GM19468 (cell line): ENCODE measurements around the gene RAPGEF1.

ENCODE experiments used
- ATAC-seq: cut with Tn5 transposase; IDR thresholded peaks from one replicate; pipeline ENCODE4 v1.9.1; 2021; ENCODE audit warnings: mild to moderate bottlenecking, moderate library complexity, moderate number of reproducible peaks; ENCODE audit not compliant: unreplicated experiment; ENCODE audit errors: extremely low read depth

Gene RAPGEF1

DNA sequence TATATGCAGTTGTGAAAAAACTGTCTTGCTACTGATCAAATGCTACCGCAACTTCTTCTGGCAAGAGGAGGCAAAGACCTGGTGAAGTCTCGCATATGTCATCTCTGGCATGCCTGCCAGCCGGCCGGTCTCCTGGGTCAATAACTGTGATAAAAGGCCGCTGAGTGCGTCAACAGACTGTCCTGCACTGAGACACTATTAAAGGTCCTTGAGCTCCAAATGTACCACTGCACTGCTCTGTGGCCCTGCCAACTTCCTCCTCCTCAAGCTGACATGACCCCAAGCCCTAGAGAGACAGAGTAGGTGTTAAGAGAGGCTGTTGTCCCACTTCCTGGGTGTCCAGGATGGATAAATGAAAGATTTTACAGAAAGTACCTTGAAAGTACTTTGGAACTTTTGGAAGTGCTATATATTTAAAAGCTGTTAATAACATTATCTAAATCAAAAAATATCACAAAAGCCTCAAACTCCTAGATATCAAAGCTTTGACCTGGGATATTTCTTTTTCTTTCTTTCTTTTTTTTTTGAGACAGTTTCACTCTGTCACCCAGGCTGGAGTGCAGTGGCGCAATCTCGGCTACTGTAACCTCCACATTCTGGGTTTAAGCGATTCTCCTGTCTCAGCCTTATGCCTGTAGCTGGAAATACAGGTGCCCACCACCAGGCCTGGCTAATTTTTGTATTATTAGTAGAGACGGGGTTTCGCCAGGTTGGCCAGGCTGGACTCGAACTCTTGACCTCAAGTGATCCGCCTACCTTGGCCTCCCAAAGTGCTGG lies 31.5 kb downstream of the RAPGEF1 start:
- no peak for ATAC-seq

DNA sequence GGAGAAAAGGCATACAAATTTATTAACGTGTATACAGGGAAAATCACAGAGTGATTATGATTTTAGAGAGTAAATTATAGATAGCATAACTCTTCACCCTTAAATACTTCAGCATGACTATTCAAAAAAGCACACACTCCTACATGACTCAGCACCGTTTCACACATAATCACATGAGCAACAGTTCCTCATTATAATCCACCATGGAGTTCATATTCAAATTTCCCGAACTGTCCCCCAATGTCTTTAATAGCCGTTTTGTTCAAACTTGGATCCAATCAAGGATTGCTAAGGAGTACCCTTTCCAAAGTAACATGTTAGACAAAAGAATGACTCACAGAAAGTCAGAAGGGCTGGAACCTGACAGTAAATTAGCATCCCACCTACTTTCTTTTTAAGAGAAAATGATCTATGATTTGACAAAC lies 32.1 kb downstream of the RAPGEF1 start:
- ATAC-seq, result no peak

DNA sequence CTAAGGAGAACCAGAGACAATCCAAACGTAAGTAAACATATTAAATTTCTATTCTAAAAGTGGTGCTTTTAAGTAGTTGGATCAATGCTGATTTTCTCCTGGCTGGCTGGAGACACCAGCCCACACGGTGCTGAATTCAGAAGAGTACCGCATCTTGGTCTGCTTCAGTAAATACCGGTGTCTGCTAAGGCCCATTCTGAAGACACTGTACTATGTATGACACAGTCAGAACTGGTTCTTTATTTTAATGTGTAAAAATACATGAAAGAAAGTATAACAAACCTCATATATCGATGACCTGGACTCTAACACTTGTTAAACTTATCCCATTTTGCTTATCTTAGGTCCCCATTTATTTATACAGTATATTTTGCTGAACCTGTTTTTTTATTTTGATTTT lies 32.8 kb downstream of the RAPGEF1 start:
- no peak for ATAC-seq

DNA sequence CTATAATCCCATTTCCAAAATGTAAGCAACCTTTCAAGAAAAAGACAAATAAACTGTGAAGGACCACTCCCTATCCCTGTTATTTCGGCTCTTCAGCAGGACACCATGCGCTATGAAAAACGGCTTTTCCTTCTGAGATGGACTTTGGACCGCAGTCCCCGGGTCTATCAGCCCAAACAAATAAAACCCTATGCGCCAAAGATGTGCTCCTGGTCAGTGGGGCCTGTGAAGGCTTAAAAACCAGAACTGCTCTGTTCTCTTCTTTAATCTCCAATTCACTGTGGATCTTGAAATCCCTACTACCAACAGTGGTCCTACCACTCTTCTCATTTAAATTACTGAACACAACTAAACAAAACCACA lies 33.3 kb downstream of the RAPGEF1 start:
- ATAC-seq, result no peak

DNA sequence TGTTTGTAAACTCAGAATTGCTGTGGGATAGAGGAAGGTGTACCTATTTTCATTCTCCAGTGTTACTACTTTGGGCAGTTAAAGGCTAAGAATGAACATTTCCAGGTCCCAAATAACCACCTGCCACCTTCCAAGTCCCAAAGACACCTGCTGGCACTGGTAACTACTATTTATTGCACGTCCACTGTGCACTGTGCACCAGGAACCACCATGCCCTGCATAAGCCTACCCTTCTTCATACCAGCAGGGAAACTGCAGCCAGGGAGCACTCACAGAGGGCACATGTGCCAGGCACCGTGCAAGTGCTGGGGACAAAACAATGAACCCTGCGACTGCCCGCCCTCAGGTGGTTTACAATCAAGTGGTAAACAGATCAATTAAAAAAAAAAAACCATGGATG lies 34.9 kb downstream of the RAPGEF1 start:
- ATAC-seq, result no peak

DNA sequence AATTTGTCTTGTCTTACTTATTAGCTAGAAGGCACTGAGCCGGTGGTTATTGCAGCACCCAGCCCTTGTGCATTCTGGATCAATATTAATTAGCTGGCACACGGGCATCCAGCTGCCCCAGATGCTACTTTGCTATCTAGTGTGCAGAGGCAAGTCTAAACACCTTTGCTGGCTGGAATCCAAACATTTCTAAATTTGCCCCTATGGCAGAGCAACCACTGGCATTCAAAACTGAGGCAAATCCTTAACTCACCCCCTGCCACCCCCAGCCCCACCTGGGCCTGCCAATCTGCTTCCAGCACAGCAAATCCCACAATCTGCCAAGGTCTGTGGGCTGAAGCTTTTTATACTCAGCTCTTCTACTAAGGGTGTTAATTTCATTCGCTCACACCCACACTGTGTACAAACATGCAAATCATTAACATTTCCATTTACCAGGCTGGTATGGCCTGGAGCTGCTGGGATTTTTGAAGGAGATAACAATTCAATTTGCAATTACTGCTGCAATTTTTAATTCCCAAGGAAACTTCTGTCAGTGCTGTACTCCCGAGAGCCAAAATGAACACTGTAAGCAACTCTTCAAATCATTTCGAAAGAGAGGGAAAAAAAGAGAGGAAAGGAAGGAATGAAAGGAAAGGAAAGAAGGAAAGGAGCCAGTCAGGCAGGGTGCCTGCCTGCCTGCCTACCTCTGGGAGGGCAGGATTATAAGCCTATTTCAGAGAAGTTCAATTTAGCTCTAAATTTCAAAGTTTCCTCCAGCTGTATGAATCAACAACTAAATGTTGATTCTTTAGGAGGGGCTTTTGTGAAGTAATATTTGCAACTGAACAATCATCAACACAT lies 35.5 kb downstream of the RAPGEF1 start:
- no peak for ATAC-seq

DNA sequence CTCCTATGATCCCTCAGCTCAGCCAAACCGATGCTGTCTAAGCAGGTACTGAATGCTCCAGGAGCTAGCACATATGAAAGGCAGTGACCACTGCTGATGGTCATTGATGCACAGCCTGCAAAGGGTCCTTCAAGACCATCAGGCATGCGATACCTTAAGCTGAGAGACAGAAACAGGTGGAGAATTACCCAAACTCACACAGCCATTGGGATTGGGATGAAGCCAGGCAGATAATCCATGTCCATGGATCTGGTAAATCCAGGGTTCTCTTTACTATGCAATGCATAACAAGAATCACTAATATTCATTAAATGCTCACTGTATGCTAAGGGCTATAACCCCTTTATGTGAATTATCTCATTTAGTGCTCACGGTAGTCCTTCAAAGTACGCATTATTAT lies 36.2 kb downstream of the RAPGEF1 start:
- no peak for ATAC-seq

GRCh38 chr9:131702911-131703310 lies 37.0 kb downstream of the RAPGEF1 start:
- ATAC-seq, result no peak

- ATAC-seq, result no peak
These were observed 38.0 kb downstream of the RAPGEF1 start for GRCh38 chr9:131701789-131702337.

DNA sequence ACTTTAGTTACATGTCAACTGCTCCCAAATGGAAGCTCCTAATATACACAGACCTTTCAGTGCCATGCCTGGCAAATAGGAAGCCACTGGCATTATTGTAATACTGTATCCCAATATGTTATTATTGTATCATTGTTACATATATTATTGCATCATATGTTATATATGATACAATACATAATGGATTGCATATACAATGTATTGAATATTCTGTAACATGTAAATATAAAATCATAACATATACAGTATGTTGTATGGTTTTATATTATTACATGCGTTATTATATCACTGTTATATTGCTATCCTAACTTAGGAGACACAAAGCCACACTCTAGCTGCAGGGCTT lies 38.5 kb downstream of the RAPGEF1 start:
- ATAC-seq, result no peak

GRCh38 chr9:131700765-131701435 lies 39.0 kb downstream of the RAPGEF1 start:
- ATAC-seq, result no peak

DNA sequence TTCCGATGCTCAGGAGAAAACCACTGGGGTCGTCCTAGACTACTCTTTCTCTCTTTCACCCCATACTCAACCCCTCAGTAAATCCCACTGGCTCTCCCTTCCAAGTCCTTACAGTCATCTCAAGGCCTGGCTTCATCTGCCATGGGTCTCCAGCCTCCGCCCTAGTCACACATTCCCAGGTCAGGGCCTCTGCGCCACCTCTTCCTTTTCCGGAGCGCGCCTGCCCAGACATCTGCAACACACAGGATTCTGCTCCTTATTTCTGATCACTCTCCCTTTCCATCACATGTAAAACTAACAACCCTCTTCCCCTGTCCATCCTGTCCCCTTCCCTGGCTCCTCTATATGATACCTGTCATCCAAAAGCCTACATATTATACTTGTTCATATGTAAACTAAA lies 39.8 kb downstream of the RAPGEF1 start:
- ATAC-seq, result no peak

DNA sequence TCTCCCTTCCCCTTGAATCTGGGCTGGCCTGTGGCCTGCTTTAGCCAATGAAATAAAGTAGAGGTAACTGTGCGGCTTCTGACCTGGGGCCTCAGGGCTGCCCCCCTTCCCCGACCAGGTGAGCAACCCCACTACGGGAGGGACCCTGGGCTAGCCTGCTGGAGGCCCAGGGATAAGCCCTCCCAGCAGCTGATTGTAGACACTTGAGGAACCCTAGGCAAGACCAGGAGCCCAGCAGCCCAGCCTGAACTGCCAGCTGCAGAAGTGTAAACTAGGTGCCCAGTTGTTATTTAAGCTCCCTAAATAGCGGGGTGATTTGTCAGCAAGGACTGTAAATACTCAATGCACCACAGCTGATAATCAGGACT lies 41.3 kb downstream of the RAPGEF1 start:
- no peak for ATAC-seq

- ATAC-seq, result no peak
These were observed 41.8 kb downstream of the RAPGEF1 start for GRCh38 chr9:131697908-131698617.

DNA sequence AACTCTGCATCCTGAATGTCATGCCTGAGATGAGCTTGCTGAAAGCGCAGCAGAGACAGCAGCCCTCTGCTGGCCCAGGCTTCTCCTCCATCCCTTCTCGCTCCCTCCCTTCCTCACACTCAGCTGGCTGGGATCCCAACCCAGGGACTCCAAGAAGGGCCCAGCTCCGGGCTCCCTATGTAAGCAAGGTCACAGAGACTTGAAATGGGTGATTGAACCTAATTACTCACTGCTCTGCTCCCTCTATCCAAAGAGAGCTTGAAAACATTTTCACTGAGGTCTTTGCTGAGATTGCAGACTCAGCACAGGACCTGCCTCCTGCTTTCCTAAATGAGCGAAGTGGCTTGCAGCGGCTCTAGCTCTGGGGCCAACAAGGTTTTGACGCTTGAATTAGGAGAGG lies 42.8 kb downstream of the RAPGEF1 start:
- no peak for ATAC-seq

DNA sequence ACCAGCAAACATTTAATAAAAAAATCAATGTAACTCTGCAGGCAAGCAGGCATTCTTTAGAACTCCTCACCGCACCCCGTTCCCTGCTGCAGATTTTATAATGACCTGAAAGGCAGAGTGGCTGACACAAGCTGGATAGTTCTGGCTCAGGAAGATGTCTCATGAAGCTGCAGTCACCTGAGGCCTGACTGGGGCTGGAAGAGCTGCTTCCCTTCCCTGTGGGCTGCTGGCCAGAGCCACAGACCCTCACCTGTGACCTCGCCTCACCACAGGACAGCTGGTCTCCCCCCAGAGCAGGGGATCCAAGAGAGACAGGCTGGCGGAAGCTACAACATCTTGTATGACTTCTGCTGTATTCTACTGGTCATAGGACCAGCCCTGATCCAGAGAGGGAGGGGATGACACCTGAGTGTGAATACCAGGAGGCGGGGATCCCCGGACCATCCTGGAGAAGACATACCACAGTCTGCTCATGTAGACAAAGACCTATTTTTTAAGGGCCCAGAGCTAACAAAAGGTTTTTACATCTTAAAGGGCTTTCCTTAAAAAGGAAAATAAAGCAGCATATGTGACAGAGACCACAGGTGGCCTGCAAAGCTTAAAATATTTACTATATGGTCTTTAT lies 43.9 kb downstream of the RAPGEF1 start:
- ATAC-seq, result no peak

DNA sequence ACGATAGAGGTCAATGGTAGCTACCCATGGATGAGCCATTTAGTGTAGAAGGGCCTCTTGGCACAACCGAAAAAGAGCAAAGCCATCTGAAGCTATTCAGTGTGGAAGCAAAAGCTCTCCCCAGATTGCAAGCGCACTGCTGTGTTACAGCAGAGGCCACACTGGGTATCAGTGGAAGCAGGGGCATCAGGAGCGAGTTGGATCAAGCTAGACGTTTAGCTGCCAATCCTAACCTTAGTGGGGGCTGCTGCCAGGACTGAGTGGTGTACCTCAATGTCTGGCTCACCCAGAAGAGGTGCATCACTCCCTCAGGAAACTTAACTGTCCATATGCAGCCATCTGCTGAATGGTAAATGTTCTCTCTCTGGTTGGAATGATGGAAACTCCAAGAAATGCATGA lies 44.5 kb downstream of the RAPGEF1 start:
- ATAC-seq, result no peak

- no peak for ATAC-seq
These were observed 46.0 kb downstream of the RAPGEF1 start for GRCh38 chr9:131693651-131694597.
